T-helper 1 cell treated with Interleukin-12 subunit alpha and Interleukin-12 subunit beta and Interleukin-4 antibody, amounts not matched to agents 30 ng/mL and 1 ng/mL, for 36 hours (primary cell): ENCODE measurements around the gene RMI1. TPM values are rescaled to one million over a fixed set of nuclear protein-coding genes. Genes with fewer than 3 reads are reported as not detected.
"Not testable (repeated sequence)": the region's sequence is repeated elsewhere in the genome, so short reads cannot be mapped to it uniquely, and the experiment has no call there.

ENCODE experiments used
- intact Hi-C: fragments of 100-400 bp; cut with micrococcal nuclease; formaldehyde crosslinking; loops from one replicate; pipeline ENCODE4 v1.15.1; 2024
- total RNA-seq: library from RNA; stranded (reverse); gene quantifications from 2 replicates; pipeline ENCODE4 v1.2.3, GENCODE V29; 2022

Gene RMI1
- total RNA-seq, 1 donor from 2014 or later = 23.4 TPM

DNA sequence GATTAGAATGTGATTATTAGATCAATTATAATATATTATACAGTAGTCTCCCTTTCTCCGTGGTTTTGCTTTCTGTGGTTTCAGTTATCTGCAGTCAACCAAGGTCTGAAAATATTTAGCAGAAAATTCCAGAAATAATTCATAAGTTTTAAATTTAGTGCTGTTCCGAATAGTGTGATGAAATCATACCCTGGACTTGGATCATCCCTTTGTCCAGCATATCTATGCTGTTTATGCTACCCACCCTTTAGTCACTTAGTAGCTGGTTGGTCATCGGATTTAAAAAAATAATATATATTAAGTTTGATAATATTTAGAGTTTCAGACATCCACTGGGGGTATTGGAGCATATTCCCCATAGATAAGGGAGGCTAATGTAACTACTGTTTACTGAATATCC lies 19.6 kb downstream of the RMI1 start:
- intact Hi-C loops = no loop called here

DNA sequence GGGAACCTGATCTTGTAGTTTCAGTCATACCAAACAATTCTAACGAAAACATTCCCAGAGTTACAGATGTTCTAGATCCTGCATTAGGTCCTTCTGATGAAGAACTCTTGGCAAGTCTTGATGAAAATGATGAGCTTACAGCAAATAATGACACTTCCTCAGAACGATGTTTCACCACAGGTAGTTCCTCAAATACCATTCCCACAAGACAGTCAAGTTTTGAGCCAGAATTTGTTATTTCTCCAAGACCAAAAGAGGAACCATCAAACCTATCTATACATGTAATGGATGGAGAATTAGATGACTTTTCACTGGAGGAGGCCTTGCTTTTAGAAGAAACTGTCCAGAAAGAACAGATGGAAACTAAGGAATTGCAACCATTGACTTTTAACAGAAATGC lies 21.0 kb downstream of the RMI1 start:
- intact Hi-C loops = loop anchor here (1.0 kb wide), 1 partner anchor 21 kb away; the partner anchor contains the start of genes HNRNPK and RMI1

DNA sequence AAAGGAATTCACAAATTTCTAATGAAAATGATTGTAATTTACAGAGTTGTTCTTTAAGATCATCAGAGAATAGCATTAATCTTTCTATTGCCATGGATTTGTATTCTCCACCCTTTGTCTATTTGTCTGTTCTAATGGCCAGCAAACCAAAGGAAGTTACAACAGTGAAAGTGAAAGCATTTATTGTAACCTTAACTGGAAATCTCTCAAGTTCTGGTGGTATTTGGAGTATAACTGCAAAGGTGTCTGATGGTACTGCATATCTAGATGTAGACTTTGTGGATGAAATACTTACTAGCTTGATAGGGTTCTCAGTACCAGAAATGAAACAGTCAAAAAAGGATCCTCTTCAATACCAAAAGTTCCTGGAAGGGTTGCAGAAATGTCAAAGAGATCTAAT lies 21.7 kb downstream of the RMI1 start:
- intact Hi-C loops = loop anchor here (1.0 kb wide), 1 partner anchor 22 kb away; the partner anchor contains the start of genes HNRNPK and RMI1

DNA sequence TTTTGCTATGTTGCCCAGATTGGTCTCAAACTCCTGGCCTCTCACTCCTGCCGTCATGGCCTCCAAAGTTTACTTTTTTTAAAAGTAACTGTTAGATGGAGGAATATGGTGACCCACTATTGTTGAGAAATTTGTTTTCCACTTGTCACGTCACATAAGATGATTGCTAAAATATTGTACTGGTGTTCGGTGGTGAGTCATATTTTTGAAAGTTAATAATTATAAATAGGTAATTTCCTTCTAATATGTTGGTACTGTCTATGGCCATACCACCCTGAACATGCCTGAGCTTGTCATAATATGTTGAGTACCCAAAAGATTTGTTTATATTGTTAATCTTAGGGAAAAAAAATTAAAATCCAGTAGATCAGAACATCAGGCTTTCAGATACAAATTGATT lies 22.6 kb downstream of the RMI1 start:
- intact Hi-C loops = no loop called here

DNA sequence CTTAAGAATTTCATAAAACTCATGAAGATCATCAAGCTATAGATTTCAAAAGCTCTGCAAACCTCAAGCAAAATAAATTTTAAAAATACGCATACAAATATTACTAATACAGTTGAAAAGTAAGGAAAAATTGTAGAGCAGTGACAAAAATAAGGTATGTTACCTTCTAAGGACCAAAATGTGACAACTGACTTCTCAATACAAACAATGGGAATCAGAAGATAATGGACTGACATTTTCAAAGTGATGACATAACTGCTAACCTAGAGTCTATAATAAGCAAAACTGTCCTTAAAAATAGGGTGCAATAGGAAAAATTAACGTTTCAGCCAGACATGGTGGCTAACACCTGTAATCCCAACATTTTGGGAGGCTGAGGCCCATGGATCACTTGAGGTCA lies 27.1 kb downstream of the RMI1 start:
- intact Hi-C loops = no loop called here

DNA sequence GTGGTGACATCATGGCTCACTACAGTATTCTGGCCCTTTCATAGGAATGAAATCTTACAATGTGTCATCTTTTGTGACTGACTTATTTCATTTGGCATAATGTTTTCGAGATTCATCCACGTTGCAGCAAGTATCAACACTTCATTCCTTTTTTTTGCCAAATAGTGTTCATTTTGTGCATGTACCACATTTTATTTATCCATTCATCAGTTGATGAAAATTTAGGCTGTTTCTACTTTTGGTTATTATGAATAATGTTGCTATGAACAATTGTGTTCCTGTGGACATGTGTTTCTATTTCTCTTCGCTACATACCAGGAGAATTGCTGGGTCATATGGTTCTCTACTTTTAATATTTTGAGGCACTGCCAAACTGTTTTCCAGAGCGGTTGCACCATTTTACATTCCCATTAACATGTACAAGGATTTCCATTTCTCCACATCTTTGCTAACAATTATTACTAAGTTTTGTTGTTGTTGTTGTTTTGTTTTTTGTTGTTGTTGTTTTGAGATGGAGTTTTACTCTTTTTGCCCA lies 43.5 kb downstream of the RMI1 start:
- intact Hi-C loops = no loop called here

DNA sequence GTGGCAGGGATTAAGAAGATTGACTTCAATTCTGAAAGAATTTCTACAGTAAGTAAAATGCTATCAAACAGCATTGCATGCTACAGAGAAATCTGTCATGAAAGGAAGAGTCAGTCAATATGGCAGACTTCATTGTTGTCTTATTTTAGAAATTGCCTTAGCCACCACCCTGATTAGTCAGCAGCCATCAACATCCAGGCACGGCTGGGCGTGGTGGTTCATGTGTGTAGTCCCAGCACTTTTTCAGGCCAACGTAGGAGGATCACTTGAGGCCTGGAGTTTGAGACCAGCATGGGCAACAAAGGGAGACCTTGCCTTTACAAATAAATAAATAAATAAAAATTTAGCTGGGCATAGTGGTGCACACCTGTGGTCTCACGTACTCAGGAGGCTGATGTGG lies 46.6 kb downstream of the RMI1 start:
- intact Hi-C loops = no loop called here

DNA sequence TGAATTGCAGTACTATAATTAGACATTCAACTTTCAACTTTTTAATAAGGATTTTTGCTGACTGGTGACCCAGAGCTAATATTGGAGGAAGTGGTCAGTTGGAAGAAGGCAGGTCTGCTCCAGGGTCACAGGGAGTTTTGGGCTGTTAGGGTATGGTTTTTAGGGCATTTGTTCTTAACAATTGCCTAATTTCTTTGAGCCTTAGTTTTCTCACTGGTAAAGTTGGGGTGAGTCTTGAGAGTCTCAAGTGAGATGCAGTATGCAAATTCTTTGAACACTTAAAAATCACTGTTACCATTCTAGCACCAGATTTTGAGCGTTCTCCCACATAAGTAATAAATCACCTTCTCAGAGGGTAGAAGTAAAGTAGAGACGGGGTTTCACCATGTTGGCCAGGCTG lies 50.9 kb downstream of the RMI1 start:
- intact Hi-C loops = no loop called here

DNA sequence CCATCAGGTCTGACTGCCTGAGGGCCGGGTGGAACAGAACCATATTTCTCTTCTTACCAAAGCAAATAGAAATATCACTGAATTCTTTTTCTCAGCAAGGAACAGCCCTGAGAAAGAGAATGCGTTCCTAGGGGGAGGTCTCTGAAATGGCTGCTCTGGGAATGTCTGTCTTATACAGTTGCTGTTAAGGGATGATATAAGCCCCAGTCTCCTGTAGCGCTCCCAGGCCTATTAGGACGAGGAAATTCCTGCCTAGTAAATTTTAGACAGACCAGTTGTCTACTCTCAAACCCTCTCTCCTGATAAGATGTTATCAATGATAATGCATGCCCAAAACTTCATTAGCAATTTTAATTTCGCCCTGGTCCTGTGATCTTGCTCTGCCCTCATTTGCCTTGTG lies 61.3 kb downstream of the RMI1 start:
- intact Hi-C loops = not testable (repeated sequence)

DNA sequence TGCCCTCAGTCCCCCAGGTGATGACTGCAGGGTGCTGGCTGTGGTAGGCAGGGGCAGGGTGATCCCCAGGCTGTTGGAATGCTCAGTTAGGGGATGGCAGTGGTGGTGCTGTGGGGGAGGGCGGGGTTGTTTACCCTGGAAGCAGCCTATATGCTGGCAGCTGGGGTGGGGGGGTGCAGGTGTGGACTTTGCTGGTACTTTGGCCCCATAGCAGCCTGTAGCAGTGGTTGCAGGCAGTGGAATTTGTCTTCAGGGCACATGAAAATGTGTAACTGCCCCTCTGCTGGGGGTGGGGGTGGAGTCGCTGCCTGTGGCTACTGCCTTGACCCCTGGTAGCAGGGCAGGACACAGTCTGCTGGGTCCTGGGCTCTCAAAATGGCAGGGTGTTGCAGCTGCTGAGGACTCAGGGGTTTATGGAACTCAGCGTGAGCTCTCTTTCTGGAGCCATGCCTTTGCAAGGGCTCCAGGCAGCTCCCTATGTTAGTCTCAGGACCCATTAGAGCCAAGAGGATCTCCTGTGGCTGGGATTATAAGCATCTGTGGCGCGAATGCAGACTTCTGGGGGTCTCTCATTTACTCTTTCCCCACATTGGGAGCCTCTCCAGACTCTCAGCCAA lies 65.0 kb downstream of the RMI1 start:
- intact Hi-C loops = no loop called here

Other genes with a start within 250 kb of the RMI1 start
- gene GKAP1, start 163.0 kb upstream of the RMI1 start, total RNA-seq = 2.5 and 3.0 TPM in 2 replicates
- 2.1 and 4.0 TPM in 2 replicates for gene KIF27, start 59.4 kb upstream of the RMI1 start, total RNA-seq
- gene HNRNPK, start 590 bp upstream of the RMI1 start, total RNA-seq = 722 and 731 TPM in 2 replicates